RWPE2 (cell line): ENCODE data around the gene THSD4.
A peak's percentile ranks its signal among the peaks of the same experiment; 100 is the strongest.

Source experiments
- ATAC-seq: fragments of 200-7000 bp; cut with Tn5 transposase; 3 replicates; pipeline ENCODE4 v1.9.1; 2021; ENCODE audit warnings: low read depth
- DNase-seq: peaks from one replicate; pipeline ENCODE4 v3.0.0-alpha.2; 2020; ENCODE audit warnings: low spot score
- H3K27ac ChIP-seq: fragments of 450-650 bp; 2 replicates; pipeline ENCODE4 v1.5.1; 2017; ENCODE audit warnings: mild to moderate bottlenecking; ENCODE audit not compliant: poor library complexity, severe bottlenecking
- H3K27me3 ChIP-seq: fragments of 250-450 bp; sonication (Bioruptor Pico); 2 replicates; pipeline ENCODE4 v1.5.1; 2021; ENCODE audit warnings: mild to moderate bottlenecking, moderate library complexity; ENCODE audit not compliant: insufficient read depth, poor library complexity, severe bottlenecking
- H3K36me3 ChIP-seq: fragments of 250-450 bp; sonication (Bioruptor Pico); 2 replicates; pipeline ENCODE4 v1.5.1; 2020; ENCODE audit warnings: low read depth, mild to moderate bottlenecking, moderate library complexity
- H3K4me1 ChIP-seq: fragments of 250-450 bp; sonication (Bioruptor Pico); 2 replicates; pipeline ENCODE4 v1.5.1; 2021; ENCODE audit warnings: mild to moderate bottlenecking, moderate library complexity; ENCODE audit not compliant: insufficient read depth, poor library complexity, severe bottlenecking
- H3K4me3 ChIP-seq: fragments of 250-450 bp; sonication (Bioruptor Pico); 2 replicates; pipeline ENCODE4 v1.5.1; 2021; ENCODE audit warnings: mild to moderate bottlenecking, moderate library complexity; ENCODE audit not compliant: severe bottlenecking
- H3K9me3 ChIP-seq: fragments of 250-450 bp; sonication (Bioruptor Pico); 2 replicates; pipeline ENCODE4 v1.5.1; 2021; ENCODE audit warnings: mild to moderate bottlenecking, moderate library complexity; ENCODE audit not compliant: severe bottlenecking
- CTCF ChIP-seq: fragments of 450-650 bp; IDR thresholded peaks from one replicate; pipeline ENCODE4 v1.5.1; 2017; ENCODE audit warnings: mild to moderate bottlenecking, moderate library complexity; ENCODE audit not compliant: poor library complexity, severe bottlenecking

Gene THSD4

GRCh38 chr15:71607383-71607782 is 492.1 kb downstream of the THSD4 start:
- no peak for DNase-seq
- Histone ChIP-seq H3K36me3 (no peaks in the 10 kb centered on the region), H3K27me3 (no peaks in the 10 kb centered on the region), H3K27ac (no peak overlapping the region), H3K9me3 (no peaks in the 10 kb centered on the region), H3K4me3 (no peak overlapping the region), H3K4me1 (peaks cover 24% of the 10 kb centered on the region)
- TF ChIP-seq CTCF = no peak
- no peak for ATAC-seq

GRCh38 chr15:71610728-71611552 is 495.7 kb downstream of the THSD4 start:
- Histone ChIP-seq H3K4me1 (peaks cover 24% of the 10 kb centered on the region), H3K27me3 (no peaks in the 10 kb centered on the region), H3K4me3 (no peak overlapping the region), H3K9me3 (no peaks in the 10 kb centered on the region), H3K27ac (peak overlapping the region; percentile 83), H3K36me3 (no peaks in the 10 kb centered on the region)
- no peak for TF ChIP-seq CTCF
- DNase-seq (no peak), ATAC-seq (no peak)

GRCh38 chr15:71611553-71612396 is 496.5 kb downstream of the THSD4 start:
- Histone ChIP-seq H3K4me3 (no peak overlapping the region), H3K9me3 (no peaks in the 10 kb centered on the region), H3K27ac (no peak overlapping the region), H3K36me3 (no peaks in the 10 kb centered on the region), H3K4me1 (peaks cover 24% of the 10 kb centered on the region), H3K27me3 (no peaks in the 10 kb centered on the region)
- no peak for ATAC-seq
- TF ChIP-seq CTCF = no peak
- DNase-seq = no peak

GRCh38 chr15:71612397-71612722 is 497.1 kb downstream of the THSD4 start:
- H3K4me1 ChIP-seq = peaks cover 24% of the 10 kb centered on the region
- H3K27ac ChIP-seq = no peak overlapping the region
- no peak for ATAC-seq

More at GRCh38 chr15:71612397-71612722, 497.1 kb downstream of the THSD4 start:
- TF ChIP-seq CTCF = no peak
- DNase-seq = no peak
- H3K9me3 ChIP-seq = no peaks in the 10 kb centered on the region
- H3K36me3 ChIP-seq = peaks cover 1% of the 10 kb centered on the region
- H3K4me3 ChIP-seq = no peak overlapping the region
- no peaks in the 10 kb centered on the region for H3K27me3 ChIP-seq
